Osteocyte (in vitro differentiated cells): ENCODE results near the gene GIPC3. TPM values are rescaled to one million over a fixed set of nuclear protein-coding genes. Genes with fewer than 3 reads are reported as not detected.

ENCODE experiments used
- DNase-seq: peaks from one replicate; pipeline ENCODE4 v3.0.0; 2021; ENCODE audit warnings: mixed read lengths; ENCODE audit not compliant: unreplicated experiment; ENCODE audit errors: extremely low spot score
- H3K27ac Mint-ChIP-seq: one replicate; pipeline ENCODE4 v1.8.0; 2021; ENCODE audit warnings: mild to moderate bottlenecking, mixed read lengths; ENCODE audit not compliant: unreplicated experiment
- H3K27me3 Mint-ChIP-seq: one replicate; pipeline ENCODE4 v1.8.0; 2021; ENCODE audit warnings: mixed read lengths; ENCODE audit not compliant: unreplicated experiment
- H3K36me3 Mint-ChIP-seq: one replicate; pipeline ENCODE4 v1.8.0; 2021; ENCODE audit warnings: mixed read lengths; ENCODE audit not compliant: unreplicated experiment
- H3K4me1 Mint-ChIP-seq: one replicate; pipeline ENCODE4 v1.8.0; 2021; ENCODE audit warnings: mixed read lengths; ENCODE audit not compliant: unreplicated experiment
- H3K4me3 Mint-ChIP-seq: one replicate; pipeline ENCODE4 v1.8.0; 2021; ENCODE audit warnings: mild to moderate bottlenecking, moderate library complexity, mixed read lengths; ENCODE audit not compliant: unreplicated experiment
- H3K9me3 Mint-ChIP-seq: one replicate; pipeline ENCODE4 v1.8.0; 2021; ENCODE audit warnings: mixed read lengths; ENCODE audit not compliant: unreplicated experiment
- total RNA-seq: library from RNA; stranded (reverse); gene quantifications from 2 replicates; pipeline ENCODE4 v1.2.1, GENCODE V29; 2021
- TF ChIP-seq, protein P1 (sequence below): fragments of 200-600 bp; sonication (generic); IDR thresholded peaks from 2 replicates; pipeline ENCODE4 v1.5.0; 2021; ENCODE audit warnings: antibody characterized with exemption, mild to moderate bottlenecking, moderate library complexity

The GIPC3 gene
- total RNA-seq, 1 donor from 2014 or later, result 0.67 TPM

DNA sequence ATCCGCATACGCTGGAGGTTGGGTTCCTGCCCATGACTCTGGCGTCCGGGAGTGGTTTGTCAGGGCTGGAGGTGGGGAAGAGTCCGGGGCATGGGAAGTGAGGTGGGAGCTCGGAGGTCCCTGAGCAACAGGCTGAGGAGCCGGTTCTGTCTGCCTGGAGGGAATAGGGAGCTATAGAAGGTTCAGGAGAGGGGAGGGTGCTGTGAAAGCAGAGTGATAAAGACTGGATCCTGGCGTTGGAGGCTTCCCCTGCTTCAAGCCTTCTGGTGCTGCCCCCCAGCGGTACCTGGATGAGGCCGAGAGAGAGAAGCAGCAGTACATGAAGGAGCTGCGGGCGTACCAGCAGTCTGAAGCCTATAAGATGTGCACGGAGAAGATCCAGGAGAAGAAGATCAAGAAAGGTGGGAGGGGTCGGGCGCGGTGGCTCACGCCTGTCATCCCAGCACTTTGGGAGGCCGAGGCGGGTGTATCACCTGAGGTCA is 10.0 kb upstream of the GIPC3 start:
- peaks cover 11% of the 10 kb centered on the region for H3K36me3 Mint-ChIP-seq
- H3K27me3 Mint-ChIP-seq, result no peaks in the 10 kb centered on the region
- H3K27ac Mint-ChIP-seq, result no peak overlapping the region
- H3K4me1 Mint-ChIP-seq, result peaks cover 26% of the 10 kb centered on the region
- no peak for DNase-seq
- peak overlapping the region; percentile 20 for H3K4me3 Mint-ChIP-seq
- TF ChIP-seq, protein P1, sequence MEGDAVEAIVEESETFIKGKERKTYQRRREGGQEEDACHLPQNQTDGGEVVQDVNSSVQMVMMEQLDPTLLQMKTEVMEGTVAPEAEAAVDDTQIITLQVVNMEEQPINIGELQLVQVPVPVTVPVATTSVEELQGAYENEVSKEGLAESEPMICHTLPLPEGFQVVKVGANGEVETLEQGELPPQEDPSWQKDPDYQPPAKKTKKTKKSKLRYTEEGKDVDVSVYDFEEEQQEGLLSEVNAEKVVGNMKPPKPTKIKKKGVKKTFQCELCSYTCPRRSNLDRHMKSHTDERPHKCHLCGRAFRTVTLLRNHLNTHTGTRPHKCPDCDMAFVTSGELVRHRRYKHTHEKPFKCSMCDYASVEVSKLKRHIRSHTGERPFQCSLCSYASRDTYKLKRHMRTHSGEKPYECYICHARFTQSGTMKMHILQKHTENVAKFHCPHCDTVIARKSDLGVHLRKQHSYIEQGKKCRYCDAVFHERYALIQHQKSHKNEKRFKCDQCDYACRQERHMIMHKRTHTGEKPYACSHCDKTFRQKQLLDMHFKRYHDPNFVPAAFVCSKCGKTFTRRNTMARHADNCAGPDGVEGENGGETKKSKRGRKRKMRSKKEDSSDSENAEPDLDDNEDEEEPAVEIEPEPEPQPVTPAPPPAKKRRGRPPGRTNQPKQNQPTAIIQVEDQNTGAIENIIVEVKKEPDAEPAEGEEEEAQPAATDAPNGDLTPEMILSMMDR, result peak; percentile 47
- no peaks in the 10 kb centered on the region for H3K9me3 Mint-ChIP-seq

DNA sequence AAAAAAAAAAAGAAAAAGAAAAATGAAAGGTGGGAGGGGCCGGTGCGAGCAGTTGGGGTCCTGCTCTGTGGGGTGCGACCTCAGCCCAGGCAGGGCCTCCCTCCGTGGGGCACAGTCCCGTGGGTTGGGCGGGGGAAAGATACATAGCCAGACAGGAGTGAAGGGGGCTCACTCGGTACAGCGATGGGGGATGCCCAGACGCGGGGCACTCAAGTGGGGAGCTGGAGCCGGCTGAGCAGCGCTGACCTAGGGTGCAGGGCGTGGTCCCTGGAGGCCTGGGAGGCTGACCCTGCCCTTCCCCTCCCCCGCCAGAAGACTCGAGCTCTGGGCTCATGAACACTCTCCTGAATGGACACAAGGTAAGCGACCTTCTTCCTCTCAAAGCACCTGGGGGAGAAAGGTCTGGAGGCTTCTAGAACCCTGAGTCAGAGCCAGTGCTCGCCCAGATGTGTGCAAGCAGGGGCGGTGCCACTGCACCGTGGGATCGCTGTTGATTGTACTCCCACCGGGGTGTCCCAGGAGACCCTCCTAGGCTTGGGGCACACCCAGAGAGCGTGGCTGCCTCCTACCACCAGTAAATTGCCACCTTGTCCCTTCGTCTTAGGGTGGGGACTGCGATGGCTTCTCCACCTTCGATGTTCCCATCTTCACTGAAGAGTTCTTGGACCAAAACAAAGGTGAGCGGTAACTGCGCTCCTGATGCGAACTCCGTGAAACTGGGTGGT is 9.2 kb upstream of the GIPC3 start:
- TF ChIP-seq, protein P1, result no peak
- no peak for DNase-seq
- Mint-ChIP-seq H3K9me3 (no peaks in the 10 kb centered on the region), H3K27me3 (no peaks in the 10 kb centered on the region), H3K4me3 (no peak overlapping the region), H3K4me1 (peaks cover 34% of the 10 kb centered on the region), H3K27ac (no peak overlapping the region), H3K36me3 (peaks cover 11% of the 10 kb centered on the region)

DNA sequence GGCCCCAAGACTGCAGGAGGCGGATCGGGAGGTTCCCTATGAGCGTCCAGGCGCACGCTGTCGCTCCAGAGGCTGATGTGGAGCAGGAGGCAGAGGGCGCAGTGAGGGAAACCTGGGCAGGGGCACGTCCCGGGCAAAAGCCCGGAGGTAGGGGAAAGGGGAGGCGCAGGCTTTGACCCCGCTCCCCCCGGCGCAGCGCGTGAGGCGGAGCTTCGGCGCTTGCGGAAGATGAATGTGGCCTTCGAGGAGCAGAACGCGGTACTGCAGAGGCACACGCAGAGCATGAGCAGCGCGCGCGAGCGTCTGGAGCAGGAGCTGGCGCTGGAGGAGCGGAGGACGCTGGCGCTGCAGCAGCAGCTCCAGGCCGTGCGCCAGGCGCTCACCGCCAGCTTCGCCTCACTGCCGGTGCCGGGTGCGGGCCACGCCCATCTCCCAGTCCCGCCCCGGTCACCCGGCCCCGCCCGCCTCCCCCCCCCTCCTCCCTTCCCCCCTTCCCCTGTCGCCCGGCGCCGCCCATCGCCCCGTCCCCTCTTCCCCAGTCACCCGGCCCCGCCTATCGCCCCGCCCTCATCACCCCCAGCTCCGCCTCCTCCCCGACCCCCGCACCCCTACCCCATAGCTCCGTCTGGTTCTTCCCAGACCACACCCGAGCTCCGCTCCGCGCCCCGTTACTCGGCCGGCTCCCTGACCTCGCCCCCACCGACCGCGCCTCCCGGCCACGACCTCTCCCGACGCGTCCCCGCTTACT is 8.4 kb upstream of the GIPC3 start:
- H3K9me3 Mint-ChIP-seq, result no peaks in the 10 kb centered on the region
- no peaks in the 10 kb centered on the region for H3K27me3 Mint-ChIP-seq
- TF ChIP-seq, protein P1, result no peak
- H3K4me3 Mint-ChIP-seq, result no peak overlapping the region
- H3K4me1 Mint-ChIP-seq, result peaks cover 30% of the 10 kb centered on the region
- H3K36me3 Mint-ChIP-seq, result peaks cover 11% of the 10 kb centered on the region
- no peak for DNase-seq
- H3K27ac Mint-ChIP-seq, result no peak overlapping the region

DNA sequence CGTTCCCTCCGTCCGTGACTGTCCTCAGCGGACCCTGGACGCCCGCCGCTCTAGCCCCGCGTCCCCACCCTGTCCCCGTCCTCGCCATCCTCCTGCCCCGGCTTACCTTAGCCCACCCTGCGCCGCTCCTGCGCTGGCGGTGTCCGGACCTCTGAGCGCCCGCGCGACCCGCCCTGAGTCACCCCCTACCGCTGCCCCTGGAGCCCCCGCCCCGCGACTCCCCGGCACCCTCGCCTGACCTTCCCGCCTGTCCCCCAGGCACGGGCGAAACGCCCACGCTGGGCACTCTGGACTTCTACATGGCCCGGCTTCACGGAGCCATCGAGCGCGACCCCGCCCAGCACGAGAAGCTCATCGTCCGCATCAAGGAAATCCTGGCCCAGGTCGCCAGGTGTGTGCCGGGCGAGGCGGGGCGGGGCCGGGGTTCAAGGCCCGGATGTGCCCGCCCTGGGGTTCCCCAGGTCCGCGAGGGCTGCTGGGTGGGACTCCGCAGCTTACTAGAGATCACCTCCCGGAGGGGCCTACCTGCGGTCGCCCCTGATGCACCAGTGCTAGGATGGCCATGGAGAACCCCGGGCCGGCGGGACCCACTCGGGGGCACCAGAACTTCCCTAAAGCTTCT is 7.4 kb upstream of the GIPC3 start:
- no peaks in the 10 kb centered on the region for H3K27me3 Mint-ChIP-seq
- H3K27ac Mint-ChIP-seq, result no peak overlapping the region
- H3K4me3 Mint-ChIP-seq, result no peak overlapping the region
- H3K36me3 Mint-ChIP-seq, result peaks cover 11% of the 10 kb centered on the region
- peaks cover 26% of the 10 kb centered on the region for H3K4me1 Mint-ChIP-seq
- TF ChIP-seq, protein P1, result no peak
- DNase-seq, result no peak
- H3K9me3 Mint-ChIP-seq, result no peaks in the 10 kb centered on the region

DNA sequence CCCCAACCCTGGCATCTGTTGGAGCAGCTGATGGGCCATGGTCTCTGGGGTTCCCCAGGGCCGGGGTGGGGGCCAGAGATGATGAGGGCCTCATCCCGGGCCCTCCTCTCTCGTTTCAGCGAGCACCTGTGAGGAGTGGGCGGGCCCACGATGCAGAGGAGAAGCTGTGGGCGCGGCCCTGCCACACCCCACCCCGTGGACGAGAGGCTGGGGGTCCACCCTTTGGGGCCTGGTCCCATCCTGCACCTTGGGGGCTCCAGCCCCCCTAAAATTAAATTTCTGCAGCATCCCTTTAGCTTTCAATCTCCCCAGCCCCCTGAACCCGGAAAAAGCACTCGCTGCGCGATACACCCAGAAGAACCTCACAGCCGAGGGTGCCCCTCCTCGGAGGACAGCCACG is 6.9 kb upstream of the GIPC3 start:
- H3K4me3 Mint-ChIP-seq, result no peak overlapping the region
- H3K27me3 Mint-ChIP-seq, result no peaks in the 10 kb centered on the region

More for the DNA sequence above, 6.9 kb upstream of the GIPC3 start:
- no peaks in the 10 kb centered on the region for H3K9me3 Mint-ChIP-seq
- DNase-seq, result no peak
- peaks cover 11% of the 10 kb centered on the region for H3K36me3 Mint-ChIP-seq
- TF ChIP-seq, protein P1, result no peak
- no peak overlapping the region for H3K27ac Mint-ChIP-seq
- peaks cover 26% of the 10 kb centered on the region for H3K4me1 Mint-ChIP-seq
